22Rv1 (cell line): Measurements from ENCODE around the gene RNF168.

ENCODE experiments used
- ZFX ChIP-seq: fragments of 450-650 bp; IDR thresholded peaks from 2 replicates; pipeline ENCODE4 v1.6.1; 2017; ENCODE audit warnings: antibody characterized with exemption, borderline replicate concordance
- TF ChIP-seq, protein P1 (sequence below): fragments of 450-650 bp; IDR thresholded peaks from 2 replicates; pipeline ENCODE4 v1.5.1; 2017; ENCODE audit warnings: mild to moderate bottlenecking

DNA sequence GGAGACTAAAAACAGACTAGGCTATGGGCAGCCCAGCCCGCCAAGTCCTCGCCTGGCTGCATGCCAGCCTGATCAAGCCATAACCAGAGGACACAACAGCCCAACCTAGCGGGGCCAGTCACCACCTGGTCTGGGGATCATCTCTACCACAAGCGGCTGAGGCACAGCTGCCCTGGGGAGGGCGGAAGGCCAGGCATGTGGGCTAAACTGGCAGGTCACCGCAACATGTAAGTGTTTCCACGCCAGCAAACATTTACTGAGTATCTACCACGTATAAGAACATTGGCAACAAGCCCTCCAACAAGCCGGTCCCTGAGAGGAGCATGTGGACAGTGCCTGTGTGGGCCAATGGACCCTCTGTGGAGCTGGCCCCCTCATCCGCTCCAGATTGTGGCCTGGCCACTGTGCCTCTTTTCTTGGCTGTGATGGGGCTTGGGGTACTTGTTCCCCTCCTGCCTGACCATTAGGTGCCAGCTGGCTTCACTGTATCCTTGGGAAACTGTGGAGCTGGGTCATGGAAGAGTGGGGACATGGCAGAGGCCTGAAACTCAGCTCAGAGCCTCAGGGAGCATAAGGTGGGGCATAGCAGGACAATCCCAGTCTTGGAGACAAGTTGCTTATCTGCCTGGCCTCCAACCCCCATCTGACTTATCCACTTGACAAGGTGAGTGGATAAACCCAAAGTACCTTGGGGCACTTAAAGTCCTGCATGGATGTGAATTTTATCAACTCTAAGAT is 80.4 kb downstream of the RNF168 start:
- TF ChIP-seq, protein P1, sequence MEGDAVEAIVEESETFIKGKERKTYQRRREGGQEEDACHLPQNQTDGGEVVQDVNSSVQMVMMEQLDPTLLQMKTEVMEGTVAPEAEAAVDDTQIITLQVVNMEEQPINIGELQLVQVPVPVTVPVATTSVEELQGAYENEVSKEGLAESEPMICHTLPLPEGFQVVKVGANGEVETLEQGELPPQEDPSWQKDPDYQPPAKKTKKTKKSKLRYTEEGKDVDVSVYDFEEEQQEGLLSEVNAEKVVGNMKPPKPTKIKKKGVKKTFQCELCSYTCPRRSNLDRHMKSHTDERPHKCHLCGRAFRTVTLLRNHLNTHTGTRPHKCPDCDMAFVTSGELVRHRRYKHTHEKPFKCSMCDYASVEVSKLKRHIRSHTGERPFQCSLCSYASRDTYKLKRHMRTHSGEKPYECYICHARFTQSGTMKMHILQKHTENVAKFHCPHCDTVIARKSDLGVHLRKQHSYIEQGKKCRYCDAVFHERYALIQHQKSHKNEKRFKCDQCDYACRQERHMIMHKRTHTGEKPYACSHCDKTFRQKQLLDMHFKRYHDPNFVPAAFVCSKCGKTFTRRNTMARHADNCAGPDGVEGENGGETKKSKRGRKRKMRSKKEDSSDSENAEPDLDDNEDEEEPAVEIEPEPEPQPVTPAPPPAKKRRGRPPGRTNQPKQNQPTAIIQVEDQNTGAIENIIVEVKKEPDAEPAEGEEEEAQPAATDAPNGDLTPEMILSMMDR: no peak
- TF ChIP-seq ZFX: no peak
